PC-3 (cell line): ENCODE data around the gene TFDP2. TPM values are rescaled to one million over a fixed set of nuclear protein-coding genes. Genes with fewer than 3 reads are reported as not detected.
"Not testable (repeated sequence)": the region's sequence is repeated elsewhere in the genome, so short reads cannot be mapped to it uniquely, and the experiment has no call there.

Experiments used
- ATAC-seq: fragments of 200-7000 bp; cut with Tn5 transposase; 2 replicates; pipeline ENCODE4 v1.9.1; 2020; ENCODE audit warnings: mild to moderate bottlenecking, moderate library complexity
- BruUV-seq: library from RNA; stranded (reverse); fragments of 400-500 nt; replicated peaks from 2 replicates; lab custom pipeline; 2021; lab: Mats Ljungman, UMichigan
- CTCF ChIA-PET: fragments of 300-600 bp; sonication (Branson Sonifier 250); formaldehyde crosslinking; loops from one replicate; lab custom pipeline; 2022; ENCODE audit warnings: antibody characterized with exemption; lab: Charles Lee
- POLR2A ChIA-PET: fragments of 300-600 bp; sonication (Branson Sonifier 250); formaldehyde crosslinking; loops from one replicate; lab custom pipeline; 2022; ENCODE audit warnings: antibody characterized with exemption; ENCODE audit not compliant: unreplicated experiment; lab: Charles Lee
- DNase-seq: peaks from one replicate; pipeline ENCODE4 v3.0.0-alpha.2; 2015
- H2AFZ ChIP-seq: fragments of 300-600 bp; sonication (generic); 2 replicates; pipeline ENCODE4 v1.6.0; 2016; ENCODE audit warnings: antibody characterized with exemption, low read length
- H3F3A ChIP-seq: fragments of 300-600 bp; sonication (generic); one replicate; pipeline ENCODE4 v1.6.0; 2017; ENCODE audit warnings: antibody characterized with exemption, low read length, control low read depth, mild to moderate bottlenecking; ENCODE audit not compliant: unreplicated experiment
- H3K27ac ChIP-seq: fragments of 300-600 bp; sonication (generic); 2 replicates; pipeline ENCODE4 v1.5.1; 2016; ENCODE audit warnings: mild to moderate bottlenecking, low read length
- H3K27me3 ChIP-seq: fragments of 300-600 bp; sonication (generic); 2 replicates; pipeline ENCODE4 v1.6.1; 2016; ENCODE audit warnings: low read length, mixed read lengths
- H3K36me3 ChIP-seq: fragments of 300-600 bp; sonication (generic); 2 replicates; pipeline ENCODE4 v1.6.1; 2016; ENCODE audit warnings: low read depth, mixed run types, low read length, mixed read lengths
- H3K4me1 ChIP-seq: fragments of 300-600 bp; sonication (generic); 2 replicates; pipeline ENCODE4 v1.5.1; 2016; ENCODE audit warnings: low read length; ENCODE audit not compliant: insufficient read depth
- H3K4me2 ChIP-seq: fragments of 300-600 bp; sonication (generic); 2 replicates; pipeline ENCODE4 v1.6.0; 2016; ENCODE audit warnings: low read length
- H3K4me3 ChIP-seq: fragments of 300-600 bp; sonication (generic); 2 replicates; pipeline ENCODE4 v1.5.1; 2016; ENCODE audit warnings: mild to moderate bottlenecking, low read length, mixed read lengths
- H3K79me2 ChIP-seq: fragments of 300-600 bp; sonication (generic); 2 replicates; pipeline ENCODE4 v1.6.1; 2017; ENCODE audit warnings: low read length, mixed read lengths
- H3K9ac ChIP-seq: fragments of 300-600 bp; sonication (generic); 2 replicates; pipeline ENCODE4 v1.6.0; 2016; ENCODE audit warnings: mild to moderate bottlenecking, low read length
- H3K9me2 ChIP-seq: fragments of 300-600 bp; sonication (generic); replicated peaks from 2 replicates; pipeline ENCODE4 v1.6.1; 2016; ENCODE audit warnings: mixed run types, low read length, mixed read lengths
- H3K9me3 ChIP-seq: fragments of 300-600 bp; sonication (generic); 2 replicates; pipeline ENCODE4 v1.6.1; 2016; ENCODE audit warnings: low read length, mixed read lengths
- H4K20me1 ChIP-seq: fragments of 300-600 bp; sonication (generic); 2 replicates; pipeline ENCODE4 v1.6.1; 2016; ENCODE audit warnings: low read length, mixed read lengths
- CTCF ChIP-seq: fragments of 300-600 bp; sonication (generic); conservative IDR thresholded peaks from 2 replicates; pipeline ENCODE4 v1.5.1; 2017; ENCODE audit warnings: antibody characterized with exemption, low read depth, mild to moderate bottlenecking, low read length
- EZH2 ChIP-seq: fragments of 300-600 bp; sonication (generic); IDR thresholded peaks from one replicate; pipeline ENCODE4 v1.6.1; 2017; ENCODE audit warnings: antibody characterized with exemption, mild to moderate bottlenecking, low read length; ENCODE audit not compliant: unreplicated experiment
- EZH2phosphoT487 ChIP-seq: fragments of 300-600 bp; sonication (generic); IDR thresholded peaks from 2 replicates; pipeline ENCODE4 v1.6.1; 2018; ENCODE audit warnings: mild to moderate bottlenecking, antibody characterized with exemption, low read length, borderline replicate concordance
- intact Hi-C: fragments of 100-400 bp; cut with micrococcal nuclease; formaldehyde crosslinking; loops from 2 replicates; pipeline ENCODE4 v1.9.0; 2023
- total RNA-seq: library from RNA; depleted of rRNA; stranded (reverse); fragments of >200 nt; gene quantifications from 2 replicates; pipeline ENCODE4 v1.2.3, GENCODE V29; 2014

TFDP2 gene
- total RNA-seq, 1 experiment from 2014 or later: 37.9 TPM

GRCh38 chr3:142097099-142097843 lies 52.1 kb downstream of the TFDP2 start:
- CTCF ChIA-PET: no interaction called here
- Histone ChIP-seq H4K20me1 (no peaks in the 10 kb centered on the region), H3K36me3 (no peaks in the 10 kb centered on the region), H3F3A (no peaks in the 10 kb centered on the region), H3K79me2 (no peaks in the 10 kb centered on the region), H3K9me3 (no peaks in the 10 kb centered on the region), H3K9ac (no peak overlapping the region), H3K27ac (no peak overlapping the region), H2AFZ (no peak overlapping the region), H3K4me3 (no peak overlapping the region), H3K27me3 (no peaks in the 10 kb centered on the region), H3K4me1 (peaks cover 7% of the 10 kb centered on the region), H3K9me2 (no peaks in the 10 kb centered on the region), H3K4me2 (no peak overlapping the region)
- TF ChIP-seq EZH2 (no peak), EZH2phosphoT487 (no peak), CTCF (no peak)
- no peak for DNase-seq
- no TSS peak for BruUV-seq
- ATAC-seq: no peak
- POLR2A ChIA-PET: no interaction called here
- intact Hi-C loops: no loop called here

- H2AFZ ChIP-seq: no peak overlapping the region
- H3K9me2 ChIP-seq: no peaks in the 10 kb centered on the region
- H3F3A ChIP-seq: no peaks in the 10 kb centered on the region
- ATAC-seq: no peak
- no peak overlapping the region for H3K4me2 ChIP-seq
- no peaks in the 10 kb centered on the region for H4K20me1 ChIP-seq
- CTCF ChIA-PET: no interaction called here
- no TSS peak for BruUV-seq
- H3K9me3 ChIP-seq: no peaks in the 10 kb centered on the region
- no peak for TF ChIP-seq EZH2phosphoT487
- TF ChIP-seq CTCF: no peak
- no peak for TF ChIP-seq EZH2
- no peak overlapping the region for H3K9ac ChIP-seq
- H3K36me3 ChIP-seq: no peaks in the 10 kb centered on the region
- H3K27ac ChIP-seq: no peak overlapping the region
- intact Hi-C loops: no loop called here
- no peak overlapping the region for H3K4me3 ChIP-seq
- H3K79me2 ChIP-seq: no peaks in the 10 kb centered on the region
- peaks cover 7% of the 10 kb centered on the region for H3K4me1 ChIP-seq
- H3K27me3 ChIP-seq: no peaks in the 10 kb centered on the region
- POLR2A ChIA-PET: no interaction called here
- no peak for DNase-seq
These were observed 53.5 kb downstream of the TFDP2 start for GRCh38 chr3:142095841-142096240.

GRCh38 chr3:142088925-142089324 lies 60.4 kb downstream of the TFDP2 start:
- ATAC-seq, H3K4me1 ChIP-seq, H4K20me1 ChIP-seq, H2AFZ ChIP-seq, H3K9me2 ChIP-seq, H3K27me3 ChIP-seq, H3F3A ChIP-seq, H3K9me3 ChIP-seq, POLR2A ChIA-PET, H3K9ac ChIP-seq, CTCF ChIA-PET, H3K79me2 ChIP-seq, BruUV-seq, DNase-seq, H3K4me3 ChIP-seq, H3K4me2 ChIP-seq, H3K27ac ChIP-seq, H3K36me3 ChIP-seq, intact Hi-C loops: not testable (repeated sequence)
